Left lung (tissue), 10 donors: Measurements from ENCODE around the gene FBXO45. TPM values are rescaled to one million over a fixed set of nuclear protein-coding genes. Genes with fewer than 3 reads are reported as not detected.

ENCODE experiments used
- ATAC-seq: fragments of 200-7000 bp; cut with Tn5 transposase; one replicate; pipeline ENCODE4 v1.9.1; 2020; ENCODE audit warnings: moderate library complexity
- DNase-seq, 4 donors: peaks; one replicate each; pipeline ENCODE4 v3.0.0-alpha.2; 2013 to 2020
- H3K27ac ChIP-seq, 2 donors: fragments of 200-600 bp; sonication (generic) in 1 of 2; one replicate each; pipeline versions ENCODE4 v1.5.0 to v1.8.0; 2020 to 2021
- H3K27me3 ChIP-seq, 2 donors: fragments of 200-600 bp; sonication (generic) in 1 of 2; one replicate each; pipeline versions ENCODE4 v1.5.0 to v1.8.0; 2020 to 2021
- H3K36me3 ChIP-seq, 2 donors: fragments of 200-600 bp; sonication (generic) in 1 of 2; one replicate each; pipeline versions ENCODE4 v1.5.0 to v1.8.0; 2020 to 2021
- H3K4me1 ChIP-seq, 2 donors: fragments of 200-600 bp; one replicate each; pipeline ENCODE4 v1.8.0; 2021
- H3K4me3 ChIP-seq, 2 donors: fragments of 200-600 bp; sonication (generic) in 1 of 2; one replicate each; pipeline versions ENCODE4 v1.5.0 to v1.8.0; 2020 to 2021; ENCODE audit warnings: mild to moderate bottlenecking in 1 of 2
- H3K9me3 ChIP-seq, 2 donors: fragments of 200-600 bp; sonication (generic) in 1 of 2; one replicate each; pipeline versions ENCODE4 v1.5.0 to v1.8.0; 2020 to 2021
- CTCF ChIP-seq, 2 donors: fragments of 200-600 bp; sonication (generic) in 1 of 2; IDR thresholded peaks; one replicate each; pipeline versions ENCODE4 v1.5.0 to v1.8.0; 2021; ENCODE audit warnings: antibody characterized with exemption in 2 of 2
- intact Hi-C, 2 donors: fragments of 100-400 bp; cut with DNase I; formaldehyde crosslinking; loops; one replicate each; pipeline versions ENCODE4 v1.11.2 to v1.14.2; 2022
- polyA plus RNA-seq, 6 donors: library from polyadenylated mRNA; unstranded; fragments of 120-200 nt; gene quantifications; one replicate each; pipeline ENCODE4 v1.2.1, GENCODE V29; 2013; ENCODE audit not compliant: insufficient read length in 6 of 6
- total RNA-seq, 2 donors: library from RNA; stranded (reverse); fragmentation: NEBNext Ultra II Directional; extraction: Animal tissue kit (Norgen Biotek cat#: 25700); gene quantifications; one replicate each; pipeline ENCODE4 v1.2.1, GENCODE V29; 2021
- donor health status: DM: no; HTN: yes; CAD: no.
- donor health status: DM: no; HTN: no; CAD: no.

Gene FBXO45
- total and polyA plus RNA-seq, 8 donors = 8.2 to 17.1 (median 14.7) TPM

- no peak for DNase-seq
- Histone ChIP-seq H3K27ac (no peak overlapping the region), H3K36me3 (no peaks in the 10 kb centered on the region), H3K4me1 (peaks cover 0 to 47% of the 10 kb centered on the region in 2 donors), H3K4me3 (no peak overlapping the region), H3K9me3 (no peaks in the 10 kb centered on the region), H3K27me3 (no peaks in the 10 kb centered on the region)
- ATAC-seq = no peak
- TF ChIP-seq CTCF (IDR thresholded peaks at IDR 0.05) = no peak
- intact Hi-C loops = no loop called here
Observed at GRCh38 chr3:196627918-196628231, 59.4 kb downstream of the FBXO45 start.

GRCh38 chr3:196629228-196629627, 60.8 kb downstream of the FBXO45 start:
- H3K36me3 ChIP-seq = no peaks in the 10 kb centered on the region
- no peak for ATAC-seq
- intact Hi-C loops = no loop called here
- no peak for TF ChIP-seq CTCF (IDR thresholded peaks at IDR 0.05)
- H3K27me3 ChIP-seq = no peaks in the 10 kb centered on the region
- H3K4me1 ChIP-seq = peaks cover 0 to 47% of the 10 kb centered on the region in 2 donors
- no peak for DNase-seq
- H3K9me3 ChIP-seq = no peaks in the 10 kb centered on the region
- peak overlapping the region in 1 of 2 donors; percentile 39 for H3K27ac ChIP-seq
- no peak overlapping the region for H3K4me3 ChIP-seq

GRCh38 chr3:196631682-196632045, 63.2 kb downstream of the FBXO45 start:
- no peak for TF ChIP-seq CTCF (IDR thresholded peaks at IDR 0.05)
- intact Hi-C loops = no loop called here
- Histone ChIP-seq H3K4me3 (peak overlapping the region; percentile 39 to 48), H3K27ac (peak overlapping the region; percentile 71 to 89), H3K36me3 (no peaks in the 10 kb centered on the region), H3K27me3 (no peaks in the 10 kb centered on the region), H3K9me3 (no peaks in the 10 kb centered on the region), H3K4me1 (peaks cover 0 to 46% of the 10 kb centered on the region in 2 donors)
- ATAC-seq (no peak), DNase-seq (no peak)

GRCh38 chr3:196632046-196632751, 63.7 kb downstream of the FBXO45 start:
- H3K9me3 ChIP-seq = no peaks in the 10 kb centered on the region
- H3K4me3 ChIP-seq = peak overlapping the region; percentile 39 to 48
- ATAC-seq = peak; percentile 96
- intact Hi-C loops = no loop called here
- TF ChIP-seq CTCF (IDR thresholded peaks at IDR 0.05) = peak in 1 of 2 donors; percentile 17
- DNase-seq = peak; percentile 68 to 98 (median 90)
- H3K36me3 ChIP-seq = no peaks in the 10 kb centered on the region
- H3K27me3 ChIP-seq = no peaks in the 10 kb centered on the region
- peak overlapping the region; percentile 71 to 89 for H3K27ac ChIP-seq
- H3K4me1 ChIP-seq = peaks cover 0 to 48% of the 10 kb centered on the region in 2 donors

GRCh38 chr3:196633555-196634151, 65.2 kb downstream of the FBXO45 start:
- Histone ChIP-seq H3K36me3 (no peaks in the 10 kb centered on the region), H3K4me1 (peaks cover 0 to 56% of the 10 kb centered on the region in 2 donors), H3K27me3 (no peaks in the 10 kb centered on the region), H3K9me3 (no peaks in the 10 kb centered on the region), H3K27ac (peak overlapping the region; percentile 48 to 89), H3K4me3 (peak overlapping the region in 1 of 2 donors; percentile 48)
- DNase-seq (no peak), ATAC-seq (no peak)
- intact Hi-C loops = no loop called here
- no peak for TF ChIP-seq CTCF (IDR thresholded peaks at IDR 0.05)
